ENCODE results near the gene AGPAT3.
"Not testable (repeated sequence)": the region's sequence is repeated elsewhere in the genome, so short reads cannot be mapped to it uniquely, and the experiment has no call there.

AGPAT3 gene, protein sequence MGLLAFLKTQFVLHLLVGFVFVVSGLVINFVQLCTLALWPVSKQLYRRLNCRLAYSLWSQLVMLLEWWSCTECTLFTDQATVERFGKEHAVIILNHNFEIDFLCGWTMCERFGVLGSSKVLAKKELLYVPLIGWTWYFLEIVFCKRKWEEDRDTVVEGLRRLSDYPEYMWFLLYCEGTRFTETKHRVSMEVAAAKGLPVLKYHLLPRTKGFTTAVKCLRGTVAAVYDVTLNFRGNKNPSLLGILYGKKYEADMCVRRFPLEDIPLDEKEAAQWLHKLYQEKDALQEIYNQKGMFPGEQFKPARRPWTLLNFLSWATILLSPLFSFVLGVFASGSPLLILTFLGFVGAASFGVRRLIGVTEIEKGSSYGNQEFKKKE

DNA sequence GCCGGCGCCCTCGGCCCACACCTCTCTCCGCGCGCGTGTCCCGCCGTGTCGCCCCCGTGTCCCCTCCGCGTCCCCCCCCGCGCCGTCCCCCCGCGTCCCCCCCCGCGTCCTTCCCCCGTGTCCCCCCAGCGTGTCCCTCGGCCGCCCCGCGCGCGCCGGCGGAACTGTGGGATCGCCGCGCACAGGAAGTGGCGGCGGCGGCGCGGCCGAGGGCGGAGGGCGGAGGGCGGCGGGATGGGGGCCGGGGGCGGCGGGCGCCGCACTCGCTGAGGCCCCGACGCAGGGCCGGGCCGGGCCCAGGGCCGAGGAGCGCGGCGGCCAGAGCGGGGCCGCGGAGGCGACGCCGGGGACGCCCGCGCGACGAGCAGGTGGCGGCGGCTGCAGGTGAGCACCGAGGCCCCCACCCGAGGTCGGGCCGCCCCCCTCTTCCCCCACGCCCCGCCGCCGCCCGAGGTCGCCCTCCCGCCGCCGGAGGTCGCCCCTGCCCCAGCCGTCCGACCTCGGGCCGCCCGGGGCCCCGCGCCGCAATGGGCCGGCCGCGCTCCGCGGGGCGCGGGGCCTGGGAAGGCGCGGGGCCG lies at the start of gene AGPAT3:
AGPAT3 (plus strand) TSS at position 262 of the 578 bp plus-strand sequence. CDS start 94,459 bp downstream, outside the sequence.
- DNase-seq, result no peak

DNA sequence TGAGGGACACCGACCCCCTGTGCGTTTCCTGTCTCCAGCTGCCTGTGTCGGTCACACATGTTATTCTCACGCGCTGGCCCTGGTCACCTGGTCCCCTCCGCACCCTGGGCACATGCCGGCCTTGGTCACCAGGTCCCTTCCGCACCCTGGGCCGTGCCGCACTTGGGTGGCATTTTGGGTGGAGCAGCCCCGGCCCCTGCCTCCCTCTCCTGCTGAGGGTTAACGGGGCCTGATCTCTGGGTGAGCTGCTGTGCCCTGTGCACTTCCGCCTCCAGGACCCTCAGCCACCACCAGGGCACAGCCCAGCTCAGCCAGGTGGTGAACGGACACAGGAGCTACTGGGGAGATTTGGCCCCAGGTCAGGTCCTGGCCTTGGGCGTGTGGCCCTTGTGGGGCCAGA lies 49.0 kb upstream of the AGPAT3 start:
- no peak for DNase-seq

DNA sequence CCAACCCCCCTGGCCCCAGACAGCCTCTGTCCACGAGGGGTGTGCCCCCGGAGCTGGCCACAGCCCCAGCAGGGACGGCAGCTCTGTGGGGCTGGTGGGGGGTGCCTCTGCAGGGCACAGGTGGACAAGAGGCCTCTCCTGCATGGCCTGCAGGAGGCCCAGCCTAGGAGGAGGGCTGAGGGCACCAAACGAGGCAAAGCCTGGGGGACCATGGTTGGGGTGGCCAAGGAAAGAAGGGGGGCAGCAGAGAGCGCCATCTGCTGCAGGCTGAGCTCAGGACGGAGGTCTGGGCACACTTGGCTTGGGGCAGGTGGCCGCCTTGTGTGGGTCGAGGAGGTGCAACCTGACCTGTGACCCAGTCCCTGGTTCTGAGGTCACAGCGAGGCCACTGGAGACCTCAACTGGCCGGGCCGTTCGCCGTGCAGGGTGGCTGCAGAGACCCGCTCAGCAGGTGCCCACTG lies 48.4 kb upstream of the AGPAT3 start:
- no peak for DNase-seq

DNA sequence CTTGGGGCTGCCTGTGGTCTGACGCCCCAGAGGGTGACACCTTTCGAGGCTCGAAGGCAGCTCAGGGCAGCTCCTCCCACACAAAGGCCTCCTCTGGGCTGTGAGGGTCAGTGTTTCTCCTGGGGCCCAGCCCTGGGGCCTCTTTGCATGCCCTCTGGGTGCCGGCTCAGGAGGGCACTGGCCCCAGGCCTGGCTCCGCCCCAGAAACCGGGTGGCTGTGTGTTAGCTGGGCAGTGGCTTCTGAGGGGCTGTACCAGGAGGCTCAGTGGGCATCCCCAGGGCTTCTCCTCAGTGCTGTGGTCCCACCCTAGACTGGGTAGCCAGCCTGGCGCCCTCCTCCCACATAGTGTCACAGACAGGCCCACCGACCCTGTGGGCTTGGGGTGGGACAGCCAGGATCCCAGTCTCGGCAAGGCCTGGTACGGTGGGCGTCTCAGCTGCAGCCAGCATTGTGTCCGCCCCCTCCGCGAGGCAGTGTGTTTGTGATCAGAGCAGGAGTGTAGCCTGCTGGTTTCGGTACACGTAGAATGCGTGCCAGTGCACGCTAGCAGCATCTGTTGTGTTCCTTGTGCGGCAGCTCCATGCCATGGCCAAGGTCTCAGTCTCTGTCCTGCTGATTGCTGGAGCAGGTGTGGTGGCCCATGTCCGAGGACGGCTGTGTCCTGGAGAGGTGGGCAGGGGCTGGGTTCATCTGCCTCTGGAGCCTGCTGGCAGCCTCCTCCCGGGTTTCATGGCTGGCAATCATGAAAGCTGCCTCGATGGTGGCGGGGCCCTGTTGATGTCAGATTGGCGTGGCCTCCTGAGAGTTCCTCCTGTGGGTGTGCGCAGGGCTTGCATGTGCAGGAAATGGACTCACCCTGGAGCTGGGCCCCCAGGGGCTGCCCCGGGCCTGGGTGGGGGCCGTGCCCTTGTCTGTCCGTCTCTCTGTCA lies 47.6 kb upstream of the AGPAT3 start:
- no peak for DNase-seq

DNA sequence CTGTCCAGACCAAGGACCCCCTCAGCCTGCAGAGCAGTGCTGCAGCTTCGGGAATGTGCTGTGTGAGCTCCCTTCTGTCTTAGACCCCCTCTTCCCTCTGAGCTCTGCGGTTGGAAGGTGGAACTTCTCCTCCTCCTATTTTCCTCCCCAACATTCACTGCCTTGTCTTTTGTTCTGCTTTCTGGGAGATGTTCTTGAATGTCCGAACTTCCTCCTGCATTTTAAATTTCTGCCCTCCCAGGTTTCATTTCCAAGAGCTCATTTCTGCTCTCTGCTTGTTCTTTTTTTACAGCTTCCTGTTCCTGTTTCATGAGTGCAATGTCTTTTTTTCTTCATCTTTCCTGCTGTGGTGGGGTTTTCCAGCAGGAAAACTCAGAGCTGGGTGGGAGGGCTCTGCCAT lies 46.3 kb upstream of the AGPAT3 start:
- DNase-seq, result peak; percentile 36

DNA sequence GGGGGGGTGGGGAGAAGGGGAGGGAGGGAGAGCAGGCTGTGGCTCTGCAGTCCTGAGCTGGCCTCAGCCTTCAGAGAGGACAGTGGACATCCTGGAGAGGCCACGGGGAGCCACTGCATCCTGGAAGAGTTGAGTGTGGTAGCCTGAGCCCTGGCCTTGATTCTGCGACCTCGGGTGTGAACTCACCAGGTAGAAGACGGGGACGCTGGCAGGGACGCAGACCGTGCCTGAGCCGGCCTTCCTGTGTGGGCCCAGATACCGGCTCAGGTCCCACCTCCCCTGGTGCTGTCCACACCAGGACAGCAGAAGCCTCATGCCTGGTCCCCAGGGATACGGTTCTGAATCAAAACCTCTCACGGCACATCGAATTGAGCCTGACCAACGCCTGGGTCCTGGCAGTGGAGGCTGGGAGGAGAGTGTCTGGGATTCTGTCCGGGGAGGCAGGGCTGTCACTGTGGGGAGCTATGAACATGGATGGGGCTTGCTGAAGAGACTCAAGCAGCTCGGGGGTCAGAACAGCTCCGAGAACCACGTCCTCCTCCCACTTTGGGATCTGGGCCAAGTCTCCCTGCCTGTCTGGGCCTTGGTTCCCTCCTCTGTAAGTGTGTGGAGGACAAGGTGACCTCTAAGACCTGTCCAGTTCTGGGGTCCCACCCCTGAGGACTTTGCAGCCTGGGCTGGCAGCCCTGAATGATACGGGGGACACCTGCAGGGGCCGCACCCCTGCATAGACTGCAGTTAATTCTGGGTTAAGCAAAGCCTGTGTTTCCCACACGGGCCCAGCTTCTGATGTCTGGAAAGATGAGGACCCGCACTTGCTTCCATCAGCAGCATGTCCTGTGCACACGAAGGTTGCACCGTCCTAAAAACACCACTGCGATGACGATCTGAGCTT lies 45.3 kb upstream of the AGPAT3 start:
- DNase-seq, result no peak

DNA sequence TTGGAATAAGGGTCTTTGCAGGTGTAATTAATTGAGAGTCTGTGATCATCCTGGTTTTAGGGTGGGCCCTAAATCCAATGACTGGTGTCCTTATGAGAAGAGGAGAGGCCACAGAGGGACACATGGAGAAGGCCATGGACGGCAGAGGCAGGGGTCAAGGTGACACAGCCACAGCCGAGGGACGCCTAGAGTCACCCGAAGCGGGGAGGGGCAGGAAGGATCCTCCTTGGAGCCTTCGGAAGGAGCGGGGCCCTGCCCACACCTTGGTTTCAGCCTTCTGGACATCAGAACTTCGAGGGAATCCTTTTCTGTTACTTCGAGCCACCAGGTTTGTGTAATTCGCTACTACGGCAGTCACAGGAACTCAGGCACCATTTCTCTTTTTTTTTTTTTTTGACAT lies 44.6 kb upstream of the AGPAT3 start:
- DNase-seq, result no peak

DNA sequence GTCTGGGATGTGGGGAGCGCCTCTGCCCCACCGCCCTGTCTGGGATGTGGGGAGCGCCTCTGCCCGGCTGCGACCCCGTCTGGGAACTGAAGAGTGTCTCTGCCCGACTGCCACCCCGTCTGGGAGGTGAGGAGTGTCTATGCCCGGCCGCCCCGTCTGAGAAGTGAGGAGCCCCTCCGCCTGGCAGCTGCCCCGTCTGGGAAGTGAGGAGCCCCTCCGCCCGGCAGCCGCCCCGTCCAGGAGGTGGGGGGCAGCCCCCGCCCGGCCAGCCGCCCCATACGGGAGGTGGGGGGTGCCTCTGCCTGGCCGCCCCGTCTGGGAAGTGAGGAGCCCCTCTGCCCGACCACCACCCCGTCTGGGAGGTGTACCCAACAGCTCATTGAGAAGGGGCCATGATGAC lies 42.9 kb upstream of the AGPAT3 start:
- DNase-seq, result not testable (repeated sequence)

DNA sequence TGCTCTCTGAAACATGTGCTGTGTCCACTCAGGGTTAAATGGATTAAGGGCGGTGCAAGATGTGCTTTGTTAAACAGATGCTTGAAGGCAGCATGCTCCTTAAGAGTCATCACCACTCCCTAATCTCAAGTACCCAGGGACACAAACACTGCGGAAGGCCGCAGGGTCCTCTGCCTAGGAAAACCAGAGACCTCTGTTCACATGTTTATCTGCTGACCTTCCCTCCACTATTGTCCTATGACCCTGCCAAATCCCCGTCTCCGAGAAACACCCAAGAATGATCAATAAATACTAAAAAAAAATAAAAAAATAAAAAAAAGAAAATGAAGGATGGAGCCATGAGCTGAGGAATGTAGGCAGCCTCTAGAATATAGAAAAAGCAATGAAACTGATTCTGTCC lies 42.3 kb upstream of the AGPAT3 start:
- DNase-seq, result not testable (repeated sequence)

DNA sequence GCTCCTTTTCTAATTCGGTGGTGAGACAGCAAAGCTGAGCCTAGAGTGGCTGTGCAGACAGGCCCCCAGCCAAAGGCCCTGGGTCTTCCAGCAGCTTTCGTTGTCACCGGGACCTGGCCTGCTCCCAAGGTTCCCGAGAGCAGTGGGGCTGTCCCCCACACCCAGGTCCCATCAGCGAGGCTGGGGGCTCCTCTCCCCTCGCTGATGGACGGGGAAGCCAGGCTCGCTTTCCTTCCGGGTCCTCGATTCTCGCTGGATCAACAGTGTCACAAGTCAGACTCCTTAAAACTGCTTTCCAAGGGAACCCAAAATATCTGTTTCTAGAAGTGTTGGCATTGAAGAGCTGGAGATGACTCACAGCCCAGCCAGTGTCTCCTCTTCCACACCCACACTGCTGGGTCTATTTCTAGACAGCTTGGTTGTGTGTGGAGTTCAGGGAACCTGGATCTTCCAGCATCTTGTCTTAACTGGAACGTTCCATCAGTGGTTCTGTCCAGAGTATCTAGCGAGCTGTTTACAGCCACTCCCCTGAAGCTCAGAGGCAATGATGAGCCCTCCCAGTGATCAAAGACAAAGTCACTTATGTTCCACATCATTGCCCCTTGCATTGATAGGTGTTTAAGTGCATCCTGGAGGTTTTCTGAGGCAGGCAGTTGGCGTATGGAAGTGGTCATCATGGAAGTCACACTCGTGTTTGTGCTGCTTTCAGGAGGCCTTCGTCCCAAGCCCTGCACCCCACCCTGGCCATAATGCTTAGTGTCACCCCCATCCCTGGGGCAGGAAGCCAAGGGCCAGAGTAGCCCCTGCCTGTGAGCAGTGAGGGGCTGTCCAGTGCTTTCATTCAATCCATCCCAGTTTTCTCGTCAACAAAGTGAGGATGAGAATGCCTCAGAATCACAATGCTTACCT lies 40.4 kb upstream of the AGPAT3 start:
- no peak for DNase-seq

DNA sequence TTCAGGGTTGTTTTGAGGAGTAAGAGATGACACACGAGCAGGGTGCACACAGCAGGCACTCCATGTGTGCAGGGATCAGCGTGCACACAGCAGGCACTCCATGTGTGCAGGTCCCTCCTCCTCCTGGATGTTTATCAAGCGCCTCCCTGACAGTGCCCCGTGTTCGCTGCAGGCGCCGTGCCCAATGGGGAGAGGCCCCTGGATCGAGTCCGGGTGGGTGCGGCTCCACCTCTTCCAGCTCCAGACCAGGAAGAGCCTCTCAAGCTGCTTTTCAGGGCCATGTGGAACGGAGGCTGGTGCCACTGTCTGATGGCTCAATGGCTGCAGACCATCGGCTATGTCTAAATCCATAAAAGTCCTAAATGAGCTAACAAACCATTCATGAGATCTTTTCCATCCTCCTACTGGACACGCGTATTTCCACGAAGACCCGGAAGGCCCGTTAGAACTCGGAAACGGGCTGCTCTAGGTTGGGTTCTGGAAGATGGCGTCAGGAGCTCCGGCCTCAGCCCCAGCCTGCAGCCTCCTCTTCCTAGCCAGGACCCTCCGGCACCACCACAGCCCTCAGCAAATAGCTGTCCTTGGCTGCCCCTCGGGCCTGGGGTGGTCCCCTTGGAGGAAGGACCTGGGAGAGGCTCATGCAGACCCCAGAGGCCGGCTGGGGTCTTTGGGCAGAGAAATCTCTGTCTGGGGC lies 39.6 kb upstream of the AGPAT3 start:
- no peak for DNase-seq

DNA sequence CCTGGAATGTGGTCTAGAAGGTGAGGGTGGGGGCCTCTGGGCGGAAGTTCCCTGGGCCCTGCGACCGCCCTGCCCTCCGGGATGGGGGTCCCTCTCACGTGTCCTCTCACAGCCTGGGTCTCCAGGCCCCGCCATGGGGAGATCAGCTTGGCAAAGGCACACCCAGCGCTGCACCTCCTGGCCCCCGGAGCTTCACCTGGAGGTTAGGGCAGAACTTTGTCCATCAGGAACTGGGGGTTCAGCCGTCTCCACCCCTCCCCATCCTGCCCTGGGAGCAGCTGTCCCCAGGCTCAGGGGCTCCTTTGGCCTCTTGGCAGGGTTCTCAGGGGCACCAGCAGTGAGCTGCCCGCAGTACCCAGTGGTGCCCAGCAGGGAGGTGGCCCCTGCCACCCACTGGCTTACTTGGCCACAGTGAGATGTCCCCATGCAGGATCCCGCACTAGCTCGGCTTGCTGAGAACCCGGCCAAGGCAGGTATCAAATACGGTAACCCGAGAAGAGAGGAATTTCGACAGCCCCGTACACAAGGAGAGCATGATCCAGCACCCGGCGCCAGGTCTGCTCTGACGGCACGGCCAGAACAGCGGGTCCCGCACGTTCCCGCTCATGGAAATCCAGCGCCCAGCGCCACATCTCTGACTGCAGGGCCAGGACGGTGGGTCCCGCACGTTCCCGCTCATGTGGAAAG lies 38.9 kb upstream of the AGPAT3 start:
- DNase-seq, result no peak

DNA sequence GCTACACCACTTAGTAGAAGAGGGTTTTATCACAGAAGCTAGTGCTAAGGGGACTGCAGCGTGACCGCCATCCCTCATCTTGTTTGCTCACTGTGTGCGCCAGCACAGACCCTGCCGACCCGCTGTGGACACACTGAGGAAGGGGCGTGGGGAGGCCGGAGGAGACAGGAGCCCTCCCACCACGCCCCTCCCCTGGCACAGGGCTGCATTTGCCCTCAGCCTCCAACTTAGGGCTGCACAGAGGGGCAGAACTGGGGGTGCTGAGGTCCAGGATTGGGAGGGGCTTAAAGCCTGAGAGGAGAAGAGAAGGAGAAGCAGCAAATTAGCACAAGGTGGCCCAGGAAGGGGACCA lies 38.4 kb upstream of the AGPAT3 start:
- DNase-seq, result no peak

DNA sequence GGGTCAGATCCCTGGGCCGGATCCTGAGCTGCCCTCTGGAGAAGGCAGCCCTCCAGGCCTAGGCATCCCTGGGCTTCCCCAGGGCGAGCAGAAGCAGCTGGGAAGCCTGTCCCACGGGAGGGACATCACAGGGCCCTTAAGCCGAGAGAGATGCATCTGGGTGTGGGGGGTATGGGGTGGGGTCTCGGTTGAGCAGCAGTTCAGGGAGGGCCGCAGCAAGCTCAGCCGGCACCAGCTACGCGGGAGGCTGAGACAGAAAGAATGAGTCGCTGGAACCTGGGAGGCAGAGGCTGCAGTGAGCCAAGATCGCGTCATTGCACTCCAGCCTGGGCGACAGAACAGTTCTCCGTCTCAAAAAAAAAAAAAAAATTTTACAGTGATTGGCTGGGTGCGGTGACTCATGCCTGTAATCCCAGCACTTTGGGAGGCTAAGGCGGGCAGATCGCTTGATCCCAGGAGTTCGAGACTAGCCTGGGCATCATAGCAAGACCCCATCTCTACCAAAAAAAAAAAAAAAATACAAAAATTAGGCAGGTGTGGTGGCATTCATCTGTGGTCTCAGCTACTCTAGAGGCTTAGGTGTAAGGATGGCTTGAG lies 37.9 kb upstream of the AGPAT3 start:
- no peak for DNase-seq

DNA sequence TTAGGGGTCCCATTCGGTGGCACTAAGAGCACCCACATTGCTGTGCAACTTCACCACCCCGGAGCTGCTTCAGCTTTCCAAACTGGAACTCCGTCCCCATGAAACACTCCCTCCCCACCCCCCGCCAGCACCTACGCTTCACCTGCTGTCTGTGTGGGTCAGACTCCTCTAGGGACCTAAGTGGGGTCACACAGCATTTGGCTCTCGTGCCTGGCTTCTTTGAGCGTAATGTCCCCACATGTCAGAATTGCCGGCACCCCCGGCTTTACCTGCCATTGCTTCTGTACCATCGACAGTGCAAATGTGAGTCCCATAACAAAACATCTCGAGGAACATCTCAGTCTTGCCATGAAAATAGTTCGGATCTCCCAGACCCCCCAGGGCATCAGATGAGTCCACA lies 35.9 kb upstream of the AGPAT3 start:
- DNase-seq, result no peak

DNA sequence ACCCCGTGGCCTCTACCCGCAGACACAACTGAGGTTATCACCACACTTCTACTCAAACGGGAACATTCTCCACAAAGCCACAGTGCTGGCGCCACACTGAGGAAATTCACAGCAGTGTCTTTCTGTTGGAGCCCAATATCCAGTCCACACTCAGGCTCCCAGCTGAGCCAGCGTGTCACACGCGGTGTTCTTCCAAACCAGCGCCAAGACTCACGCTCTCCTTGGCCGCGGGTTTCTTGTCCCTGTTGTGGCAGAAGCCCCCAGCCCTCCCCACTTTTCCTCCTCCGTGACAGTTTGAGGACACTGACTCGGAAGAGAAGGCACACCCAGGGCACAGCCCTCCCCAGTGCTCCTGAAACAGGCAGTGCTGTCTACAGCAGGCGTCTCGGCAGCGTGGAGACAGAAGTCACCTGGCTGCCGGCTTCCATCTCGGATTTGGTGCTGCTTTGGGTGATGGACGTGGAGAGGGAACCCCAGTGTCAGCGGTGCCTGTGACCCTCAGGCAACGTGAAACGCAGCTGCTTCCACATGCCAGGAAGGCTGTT lies 35.4 kb upstream of the AGPAT3 start:
- no peak for DNase-seq

DNA sequence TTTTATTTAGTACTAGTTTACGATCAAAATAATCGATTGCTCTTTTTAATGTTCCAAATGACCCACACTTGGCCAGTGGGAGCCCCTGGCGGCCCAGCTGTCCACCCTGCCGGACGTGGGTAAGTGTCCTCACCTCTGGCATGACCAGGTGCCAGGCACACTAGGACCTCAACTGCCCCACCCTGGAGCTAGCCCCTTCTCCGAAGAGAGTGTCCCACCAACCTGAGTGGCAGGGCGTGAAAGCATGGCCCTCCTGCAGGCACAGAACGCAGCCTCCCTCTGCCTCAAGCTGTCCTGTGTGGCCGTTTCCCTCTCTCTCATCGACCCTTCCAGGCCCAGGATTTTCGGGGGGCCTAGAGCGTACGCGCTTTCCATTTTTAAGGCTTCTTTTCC lies 32.9 kb upstream of the AGPAT3 start:
- DNase-seq, result no peak

DNA sequence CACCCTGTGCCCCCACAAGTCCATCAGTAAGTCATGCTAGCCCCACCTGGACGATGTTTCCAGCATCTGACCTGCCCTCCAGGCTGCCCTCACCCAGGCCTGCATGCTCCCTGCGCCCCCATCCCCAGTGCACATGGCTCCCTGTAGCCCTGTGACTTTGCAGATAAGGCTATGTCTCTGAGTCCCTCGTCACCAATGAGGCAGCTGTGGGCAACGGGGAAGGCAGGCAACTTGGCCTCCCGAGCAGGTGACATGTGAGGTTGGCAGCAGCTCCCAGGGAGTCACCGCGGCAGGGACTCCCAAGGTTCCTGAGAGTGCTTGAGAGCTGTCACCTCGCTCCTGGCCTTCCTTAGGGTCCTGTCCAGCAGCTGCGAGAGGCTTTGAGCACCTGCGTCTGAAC lies 32.4 kb upstream of the AGPAT3 start:
- DNase-seq, result no peak

DNA sequence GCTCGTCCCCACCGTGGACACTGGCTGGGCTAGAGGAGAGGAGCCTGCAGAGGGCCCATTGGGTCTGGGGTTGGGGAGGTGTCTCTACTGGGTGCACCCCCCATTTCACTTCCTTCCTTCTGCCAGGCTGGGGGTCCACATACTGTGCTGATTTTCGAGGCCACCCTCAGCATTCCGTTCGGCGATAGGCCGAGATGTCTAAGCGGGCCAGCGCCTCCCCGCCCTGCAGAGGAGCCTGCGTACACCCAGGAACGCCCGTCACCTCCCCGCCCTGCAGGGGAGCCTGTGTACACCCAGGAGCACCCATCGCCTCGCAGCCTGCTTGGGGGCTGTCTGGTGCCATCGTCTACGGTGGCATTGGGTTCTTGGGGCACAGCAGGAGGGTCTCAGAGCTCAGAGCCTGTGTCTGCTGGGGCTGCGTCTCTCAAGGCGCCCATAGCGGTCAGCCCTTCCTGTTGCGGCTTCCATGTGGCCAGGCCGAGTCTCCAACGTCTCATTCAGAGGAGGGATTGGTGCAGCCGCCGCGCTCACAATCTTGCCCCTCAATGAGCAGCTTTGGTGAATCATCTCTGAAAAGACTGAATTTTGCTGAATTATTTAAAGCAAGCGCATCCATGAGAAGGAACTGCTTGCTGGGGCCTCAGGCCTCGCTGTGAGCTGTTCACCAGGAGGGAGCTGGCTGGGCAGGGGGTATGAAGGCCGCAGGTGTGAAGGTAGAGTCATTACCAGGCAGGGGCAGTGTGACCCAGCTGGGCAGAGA lies 30.7 kb upstream of the AGPAT3 start:
- DNase-seq, result no peak

Measured in SIG-M5 (cell line).